HG03469 (cell line): Measurements from ENCODE around the gene ASAH2B.
A peak's percentile ranks its signal among the peaks of the same experiment; 100 is the strongest.
"Not testable (repeated sequence)": the region's sequence is repeated elsewhere in the genome, so short reads cannot be mapped to it uniquely, and the experiment has no call there.

Source experiments
- ATAC-seq: cut with Tn5 transposase; IDR thresholded peaks from one replicate; pipeline ENCODE4 v1.9.1; 2021; ENCODE audit warnings: mild to moderate bottlenecking, moderate library complexity, moderate number of reproducible peaks; ENCODE audit not compliant: unreplicated experiment

The ASAH2B gene

DNA sequence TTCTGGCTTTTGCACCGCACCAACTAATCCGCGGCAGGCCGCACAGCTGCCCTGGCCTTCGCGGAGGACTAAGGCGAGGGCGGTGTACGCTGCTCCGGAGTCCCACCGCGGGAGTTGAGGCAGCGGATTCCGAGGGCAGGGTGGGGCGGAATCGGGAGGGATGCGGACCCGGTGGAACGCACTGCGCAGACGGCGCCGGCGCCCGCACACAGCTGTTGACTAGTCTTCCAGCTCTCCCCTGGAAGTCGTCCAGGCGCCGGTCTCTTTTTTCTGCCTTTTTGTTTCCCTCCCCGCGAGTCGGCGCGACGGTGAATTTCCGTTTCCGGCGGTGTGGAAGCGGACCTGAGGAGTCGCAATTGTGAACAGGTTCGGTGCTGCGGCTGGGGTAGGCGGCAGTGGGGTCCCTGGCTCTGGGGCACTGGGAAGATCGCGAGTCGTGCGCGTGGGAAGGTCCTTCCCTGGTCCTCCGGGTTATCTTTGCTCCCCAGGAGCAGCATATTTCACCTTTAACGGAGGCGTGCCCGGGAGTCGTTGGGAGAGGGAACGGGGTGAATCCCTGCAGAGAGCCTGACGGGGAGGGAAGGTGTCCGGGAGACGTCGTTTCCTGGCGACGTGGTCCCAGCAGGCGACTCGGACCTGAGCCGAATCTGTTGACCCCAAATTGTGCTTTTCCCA, at the start of gene ASAH2B:
TSS of gene ASAH2B (plus strand) at position 319 of the 675 bp plus-strand sequence. CDS start 5,195 bp downstream, outside the sequence.
- ATAC-seq, result peak; percentile 41

DNA sequence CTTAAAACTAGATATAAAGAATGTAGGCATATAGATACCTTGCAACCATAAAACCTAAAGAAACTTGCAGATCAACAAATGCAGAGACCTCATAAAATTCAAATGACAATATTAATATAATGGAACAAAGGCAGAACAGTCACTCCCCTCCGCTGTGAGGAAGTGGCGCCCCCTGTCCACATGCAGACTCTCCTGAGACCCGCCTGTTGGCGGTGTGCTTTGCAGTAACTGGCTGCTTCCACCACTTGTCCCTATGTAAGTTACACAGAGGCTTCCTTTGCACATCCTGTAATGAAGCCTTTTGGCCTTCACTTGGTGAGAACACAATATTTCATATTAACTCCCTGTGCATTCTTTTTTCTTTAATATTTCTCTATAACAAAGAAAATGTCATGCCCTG, 41.9 kb upstream of the ASAH2B start:
- not testable (repeated sequence) for ATAC-seq

DNA sequence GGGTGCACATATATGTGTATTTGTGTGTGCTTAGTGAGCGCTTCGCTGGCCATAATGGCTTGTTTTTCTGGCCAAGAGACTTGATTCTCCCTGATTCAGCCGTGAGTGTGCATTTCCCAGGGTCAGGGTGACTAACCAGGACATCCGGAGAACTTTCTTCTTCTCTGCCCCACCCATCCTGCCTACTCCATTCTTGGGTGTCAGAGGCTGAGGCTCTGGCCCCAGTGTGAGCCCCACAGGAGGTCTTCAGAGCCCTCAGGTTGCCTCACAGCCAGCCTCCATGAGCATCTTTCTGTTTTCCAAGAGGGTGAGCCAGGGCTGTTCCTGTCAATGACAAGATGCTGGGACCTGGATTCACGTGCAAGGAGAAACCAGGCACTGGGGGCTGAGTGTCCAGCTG, 37.8 kb upstream of the ASAH2B start:
- not testable (repeated sequence) for ATAC-seq

DNA sequence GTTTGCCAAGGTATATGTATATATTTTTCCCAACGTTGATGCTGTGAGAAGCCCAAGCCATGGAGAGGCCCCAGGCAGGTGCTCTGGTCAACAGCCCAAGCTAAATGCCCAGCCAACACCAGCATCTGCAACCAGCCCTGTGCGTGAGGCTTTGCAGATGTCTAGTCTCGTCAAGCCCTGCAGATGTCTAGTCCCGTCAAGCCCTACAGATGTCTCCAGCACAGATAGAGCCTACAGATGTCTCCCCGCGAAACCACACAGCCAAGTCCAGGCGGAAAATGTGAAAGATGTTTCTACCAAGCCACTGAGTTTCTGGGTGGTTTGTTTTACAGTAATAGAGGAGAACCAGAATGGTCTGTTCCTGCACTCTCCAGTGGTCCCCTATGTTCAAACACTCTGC, 36.7 kb upstream of the ASAH2B start:
- not testable (repeated sequence) for ATAC-seq

DNA sequence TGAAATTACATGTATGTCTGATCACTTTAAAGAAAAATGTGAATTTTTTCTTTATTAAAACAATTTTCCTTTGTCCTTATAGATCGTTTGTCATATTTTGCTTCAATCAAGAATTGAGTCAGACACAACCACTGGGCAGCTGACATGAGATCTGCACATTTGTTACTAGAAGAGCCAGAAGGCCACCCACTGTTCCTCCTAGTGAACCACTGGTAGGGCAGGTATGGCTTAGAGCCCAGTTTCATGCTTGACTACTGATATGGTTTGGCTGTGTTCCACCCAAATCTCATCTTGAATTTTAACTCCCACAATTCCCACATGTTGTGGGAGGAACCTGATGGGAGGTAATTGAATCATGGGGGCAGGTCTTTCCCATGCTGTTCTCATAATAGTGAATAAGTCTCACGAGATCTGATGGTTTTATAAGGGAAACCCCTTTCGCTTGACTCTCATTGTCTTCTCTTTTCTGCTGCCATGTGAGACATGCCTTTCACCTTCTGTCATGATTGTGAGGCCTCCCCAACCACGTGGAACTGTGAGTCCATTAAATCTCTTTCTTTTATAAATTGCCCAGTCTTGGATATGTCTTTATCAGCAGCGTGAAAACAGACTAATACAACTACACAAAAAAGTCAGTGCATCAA, 35.2 kb upstream of the ASAH2B start:
- peak; percentile 73 for ATAC-seq

DNA sequence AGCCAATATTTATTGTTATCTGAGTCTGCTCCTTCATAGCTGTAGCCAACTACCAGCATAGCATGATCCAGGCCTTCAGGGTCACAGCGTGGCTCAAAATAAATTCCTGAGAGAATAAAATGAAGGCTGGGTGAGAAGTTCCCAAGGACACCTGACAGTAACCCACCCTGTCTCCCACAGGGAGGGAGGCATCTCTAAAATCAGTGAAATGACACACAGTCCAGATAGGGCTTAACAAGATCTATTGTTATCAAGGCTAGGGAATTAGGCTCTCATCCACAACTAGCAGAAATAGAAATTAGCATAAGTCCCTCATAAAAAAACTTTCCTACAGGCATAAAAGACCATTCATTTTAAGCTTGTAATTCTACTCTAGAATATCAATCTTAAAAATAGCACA, 33.7 kb upstream of the ASAH2B start:
- not testable (repeated sequence) for ATAC-seq

DNA sequence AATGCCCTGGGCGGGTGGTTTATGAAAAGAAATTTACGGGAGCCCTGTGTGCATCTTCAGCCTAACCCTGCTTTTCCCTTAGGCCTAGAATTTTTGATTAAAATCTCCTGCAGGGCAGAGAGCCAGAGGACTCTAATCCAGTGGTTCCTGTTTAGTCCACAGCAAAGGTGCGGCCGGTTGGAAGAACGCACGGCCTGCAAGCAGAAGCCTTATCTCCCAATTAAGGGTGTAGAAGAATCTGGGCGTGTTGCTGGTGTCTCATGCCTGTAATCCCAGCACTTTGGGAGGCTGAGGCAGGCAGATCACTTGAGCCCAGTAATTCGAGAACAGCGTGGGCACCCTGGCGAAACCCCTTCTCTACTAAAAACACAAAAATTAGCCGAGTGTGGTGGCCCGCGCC, 29.5 kb upstream of the ASAH2B start:
- not testable (repeated sequence) for ATAC-seq

DNA sequence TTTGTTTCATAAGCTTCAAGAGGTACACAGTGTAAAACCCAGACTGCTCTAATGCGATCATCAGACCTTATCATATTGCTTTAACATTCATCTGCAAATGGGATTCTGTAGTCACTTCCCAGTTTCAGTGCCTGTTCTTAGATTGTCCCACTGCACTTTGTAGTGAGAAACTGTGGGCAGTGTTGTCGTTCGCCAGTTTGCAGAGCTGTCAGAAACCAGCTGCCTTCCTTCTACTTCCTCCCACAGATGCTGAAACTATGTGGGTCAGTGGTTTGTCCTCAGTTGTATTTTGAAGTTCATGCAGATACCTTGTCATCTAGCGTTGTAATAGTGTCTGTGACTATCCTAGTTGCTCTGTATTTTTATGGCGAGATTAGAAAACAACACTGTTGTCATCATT, 15.9 kb upstream of the ASAH2B start:
- ATAC-seq, result peak; percentile 95

DNA sequence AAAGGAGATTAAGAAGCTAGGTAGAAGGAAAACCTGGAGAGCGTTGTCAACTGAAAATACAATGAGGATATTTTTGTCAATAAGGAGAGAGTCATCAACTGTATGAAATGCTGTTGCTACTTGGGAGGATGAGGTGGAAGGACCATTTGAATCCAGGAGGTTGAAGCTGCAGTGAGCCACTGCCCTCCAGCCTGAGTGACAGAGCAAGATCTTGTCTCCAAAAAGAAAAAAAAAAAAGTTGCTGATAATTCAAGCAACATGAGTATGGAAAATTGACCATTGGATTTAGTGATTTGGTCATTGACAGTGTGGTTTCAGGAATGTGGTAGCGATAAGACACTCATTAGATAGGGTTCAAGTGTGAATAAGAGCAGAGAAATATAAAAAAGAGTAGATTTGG, 11.6 kb upstream of the ASAH2B start:
- not testable (repeated sequence) for ATAC-seq

DNA sequence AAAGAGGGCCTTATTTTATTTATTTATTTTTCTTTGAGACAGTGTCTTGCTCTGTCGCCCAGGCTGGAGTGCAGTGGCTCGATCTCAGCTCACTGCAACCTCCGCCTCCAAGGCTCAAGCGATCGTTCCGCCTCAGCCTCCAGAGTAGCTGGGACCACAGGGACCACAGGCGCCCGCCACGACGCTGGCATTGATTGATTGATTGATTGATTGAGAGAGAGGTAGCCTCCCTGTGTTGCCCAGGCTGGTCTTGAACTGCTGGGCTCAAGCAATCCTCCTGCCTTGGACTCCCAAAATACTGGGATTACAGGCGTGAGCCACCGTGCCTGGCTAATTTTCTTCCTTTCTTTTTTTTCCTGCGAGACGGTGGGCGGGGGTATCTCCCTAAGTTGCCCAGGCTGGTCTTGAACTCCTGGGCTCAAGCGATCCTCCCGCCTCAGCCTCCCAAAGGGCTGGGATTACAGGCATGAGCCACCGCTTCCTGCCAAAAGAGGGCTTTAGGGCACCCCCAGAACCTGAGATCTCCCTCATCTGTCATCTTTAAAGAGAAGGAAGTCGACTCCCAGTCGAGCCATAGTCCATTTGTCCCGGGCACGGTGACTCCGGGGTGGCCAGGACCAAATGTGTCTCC, 634 bp upstream of the ASAH2B start:
- peak; percentile 8 for ATAC-seq

DNA sequence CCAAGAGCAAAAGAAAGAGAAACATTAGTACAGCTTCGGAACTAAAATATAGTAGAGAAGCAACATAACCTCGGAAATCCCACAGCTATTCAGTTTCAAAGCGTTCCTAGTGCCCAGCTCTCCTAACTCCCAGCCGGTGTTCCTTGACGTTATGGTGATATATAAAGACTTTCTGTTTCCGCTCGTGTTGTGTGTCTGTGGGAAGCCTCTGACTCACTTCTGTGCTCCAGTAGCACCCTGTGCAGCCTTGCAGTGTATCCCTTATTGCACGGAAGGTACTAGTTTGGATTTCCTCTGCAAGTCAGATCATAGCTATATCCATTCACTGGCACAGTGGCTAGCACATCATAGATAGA, 535 bp downstream of the ASAH2B start:
- ATAC-seq, result peak; percentile 41

DNA sequence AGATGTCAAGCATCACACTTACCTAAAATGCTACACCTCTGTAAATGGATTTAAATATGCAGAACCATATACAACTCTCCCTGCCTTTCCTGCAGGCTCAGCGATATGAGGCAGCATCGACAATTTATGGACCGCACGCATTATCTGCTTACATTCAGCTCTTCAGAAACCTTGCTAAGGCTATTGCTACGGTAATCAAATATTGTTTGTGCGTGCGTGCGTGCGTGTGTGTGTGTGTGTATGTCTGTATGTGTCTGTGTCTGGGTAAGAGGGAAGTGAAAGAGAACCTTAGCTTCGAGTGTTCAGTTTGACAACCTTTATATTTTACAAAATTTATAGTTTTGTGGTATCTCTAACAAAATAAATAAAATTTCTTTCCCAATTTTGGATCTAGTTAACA, 3.1 kb downstream of the ASAH2B start:
- ATAC-seq, result not testable (repeated sequence)

DNA sequence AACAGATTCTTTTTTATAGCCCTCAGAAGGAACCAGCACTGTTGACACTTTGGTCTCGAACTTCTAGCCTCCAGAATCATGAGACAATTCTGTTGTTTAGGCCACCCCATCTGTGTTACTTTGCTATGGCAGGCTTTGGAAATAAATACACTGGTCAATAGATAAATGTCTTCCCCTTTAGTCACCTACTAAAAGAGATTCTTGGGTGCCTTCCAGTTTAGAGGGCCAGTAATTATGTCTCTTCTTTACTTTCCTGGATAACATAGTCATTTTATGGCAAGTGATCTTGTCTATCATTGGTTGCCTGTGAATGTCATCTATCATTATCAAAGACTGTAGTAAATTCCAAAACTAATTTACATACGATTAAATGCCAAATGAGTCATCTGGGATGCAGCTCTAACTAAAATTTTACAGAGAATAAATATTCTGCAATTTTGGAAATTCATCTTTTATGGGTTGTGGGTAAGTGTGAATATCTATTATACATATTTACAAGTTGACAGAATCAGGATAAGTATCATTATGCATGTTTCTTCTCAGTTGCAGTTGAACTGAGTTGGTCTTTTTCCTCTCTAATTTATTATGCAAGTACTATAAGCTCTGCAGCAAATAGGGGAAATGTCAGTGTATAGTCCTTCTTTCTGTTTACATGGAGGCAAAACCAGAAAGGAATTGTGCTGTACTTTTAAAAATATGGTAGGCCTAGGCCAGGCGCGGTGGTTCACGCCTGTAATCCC, 27.2 kb downstream of the ASAH2B start:
- not testable (repeated sequence) for ATAC-seq

DNA sequence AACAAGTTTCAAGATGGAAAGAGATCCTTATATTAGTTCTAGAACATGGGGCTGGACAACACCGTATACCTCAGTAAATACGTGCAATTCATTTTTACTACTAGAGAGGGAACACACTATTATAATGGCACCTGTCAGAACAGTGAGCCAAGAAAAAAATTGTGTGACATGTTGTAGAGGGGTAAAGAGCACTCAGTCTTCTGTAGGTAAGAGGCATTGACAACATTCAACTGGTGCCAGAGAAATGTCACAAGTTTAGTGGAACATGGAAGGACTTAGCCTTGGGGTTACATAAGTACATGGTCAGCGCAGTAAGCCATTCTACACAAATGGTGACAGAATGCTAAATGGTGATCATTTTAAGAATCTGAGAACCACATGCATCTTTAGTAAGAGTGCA, 32.3 kb downstream of the ASAH2B start:
- not testable (repeated sequence) for ATAC-seq

DNA sequence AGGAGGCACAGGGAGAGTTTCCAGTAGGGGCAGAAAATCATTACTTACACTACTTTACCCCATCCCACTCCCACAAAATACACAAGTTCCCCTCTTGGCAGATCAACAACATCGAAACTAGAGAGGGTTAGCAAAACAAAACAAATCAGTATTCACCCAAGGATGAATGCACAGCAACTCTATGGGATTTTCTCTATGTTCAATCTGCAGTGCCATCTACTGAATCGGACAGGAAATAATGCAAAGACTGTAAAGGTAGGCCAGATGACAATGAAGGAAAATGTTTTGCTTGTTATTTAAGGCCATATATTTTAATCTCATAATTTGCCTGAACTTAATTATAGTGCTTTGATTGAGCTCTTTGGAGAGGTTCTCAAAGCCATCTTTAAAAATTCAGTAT, 35.1 kb downstream of the ASAH2B start:
- ATAC-seq, result not testable (repeated sequence)

DNA sequence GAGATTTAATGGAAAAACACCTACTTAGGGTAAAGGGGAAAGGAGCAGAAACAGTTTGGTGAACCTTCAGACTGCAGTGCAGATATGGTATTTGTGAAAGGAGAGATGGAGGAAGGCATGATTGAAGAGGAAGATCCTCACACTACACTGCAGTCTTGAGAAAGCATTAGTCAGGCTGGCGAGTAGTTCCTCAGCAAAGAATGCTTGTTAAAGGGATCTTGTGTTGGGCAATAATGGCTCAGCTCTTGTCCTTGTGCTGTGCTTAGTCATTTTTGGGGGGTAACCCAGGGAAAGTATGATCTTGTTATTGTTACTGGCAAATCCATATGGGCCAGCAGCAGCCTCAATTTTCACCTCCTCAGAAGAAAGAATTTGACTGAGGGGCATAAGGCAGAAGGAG, 40.3 kb downstream of the ASAH2B start:
- not testable (repeated sequence) for ATAC-seq

DNA sequence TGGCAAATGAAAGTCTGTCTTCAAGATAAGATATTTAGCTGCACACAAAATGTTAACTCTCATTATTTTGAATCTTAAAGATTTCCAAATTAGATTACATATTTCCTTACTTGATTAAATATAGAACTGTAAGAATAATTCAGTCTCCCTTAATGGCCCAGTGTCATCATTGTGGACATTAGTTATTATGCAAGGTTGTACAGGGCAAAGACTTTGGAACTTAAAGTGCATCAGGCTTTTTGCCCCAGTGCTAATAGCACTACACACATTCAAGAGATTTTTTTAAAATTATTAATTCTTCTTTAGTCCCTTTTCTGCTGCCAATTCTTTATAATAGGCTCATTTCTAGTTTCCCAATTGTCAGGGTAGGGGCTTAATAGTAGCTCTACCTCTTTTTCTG, 42.3 kb downstream of the ASAH2B start:
- ATAC-seq, result not testable (repeated sequence)

DNA sequence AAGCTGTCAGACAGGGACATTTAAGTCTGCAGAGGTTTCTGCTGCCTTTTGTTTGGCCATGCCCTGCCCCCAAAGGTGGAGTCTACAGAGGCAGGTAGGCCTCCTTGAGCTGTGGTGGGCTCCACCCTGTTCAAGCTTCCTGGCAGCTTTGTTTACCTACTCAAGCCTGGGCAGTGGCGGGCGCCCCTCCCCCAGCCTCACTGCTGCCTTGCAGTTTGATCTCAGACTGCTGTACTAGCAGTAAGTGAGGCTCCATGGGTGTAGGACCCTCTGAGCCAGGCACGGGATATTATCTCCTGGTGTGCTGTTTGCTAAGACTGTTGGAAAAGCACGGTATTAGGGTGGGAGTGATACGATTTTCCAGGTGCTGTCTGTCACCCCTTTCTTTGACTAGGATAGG, 48.2 kb downstream of the ASAH2B start:
- ATAC-seq, result not testable (repeated sequence)

DNA sequence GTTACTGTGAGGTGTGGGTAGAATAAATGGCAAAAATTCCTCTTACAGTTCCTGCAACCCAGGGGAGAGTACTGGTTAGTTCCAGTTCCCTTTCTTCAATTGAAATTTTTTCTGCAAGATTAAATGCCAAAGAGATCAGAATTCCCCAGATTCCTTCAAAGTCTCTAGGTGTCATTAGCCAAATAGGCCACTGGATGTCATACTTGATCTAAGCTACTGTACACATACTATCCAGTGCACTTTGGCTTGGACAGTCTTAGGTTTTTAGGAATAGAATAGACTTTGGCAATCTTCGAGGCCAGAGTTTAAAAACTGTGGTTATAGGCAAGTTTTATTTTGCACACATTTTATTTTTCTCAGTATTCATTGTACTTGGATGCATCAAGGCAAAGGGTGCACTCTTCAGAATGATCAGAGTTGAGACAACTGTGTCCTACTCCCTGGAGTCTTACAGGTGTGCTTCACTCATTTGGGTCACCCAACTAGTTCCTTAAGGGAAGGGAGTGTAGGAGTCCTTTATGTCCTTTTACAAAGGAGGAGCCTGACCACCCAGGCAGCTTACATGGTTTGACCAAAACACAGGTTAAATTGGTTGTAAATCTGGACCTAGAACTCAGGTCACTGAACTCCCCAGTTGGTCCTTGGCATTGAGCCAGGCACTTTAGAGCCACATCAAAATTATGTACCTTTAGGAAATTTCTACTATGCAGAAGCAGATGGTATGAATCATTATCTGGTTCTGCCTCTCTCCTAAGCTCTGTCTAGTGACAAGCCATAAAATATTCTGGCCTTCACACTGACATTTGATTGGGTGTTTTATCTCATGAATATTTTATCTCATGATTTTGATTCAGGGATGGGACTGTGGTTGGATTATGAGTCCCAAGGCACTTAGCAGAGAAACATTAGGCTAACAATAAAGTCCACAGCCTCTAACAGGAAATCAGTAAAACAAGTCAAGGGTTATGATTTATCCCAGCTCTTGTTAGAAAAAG, 49.5 kb downstream of the ASAH2B start:
- ATAC-seq, result no peak

DNA sequence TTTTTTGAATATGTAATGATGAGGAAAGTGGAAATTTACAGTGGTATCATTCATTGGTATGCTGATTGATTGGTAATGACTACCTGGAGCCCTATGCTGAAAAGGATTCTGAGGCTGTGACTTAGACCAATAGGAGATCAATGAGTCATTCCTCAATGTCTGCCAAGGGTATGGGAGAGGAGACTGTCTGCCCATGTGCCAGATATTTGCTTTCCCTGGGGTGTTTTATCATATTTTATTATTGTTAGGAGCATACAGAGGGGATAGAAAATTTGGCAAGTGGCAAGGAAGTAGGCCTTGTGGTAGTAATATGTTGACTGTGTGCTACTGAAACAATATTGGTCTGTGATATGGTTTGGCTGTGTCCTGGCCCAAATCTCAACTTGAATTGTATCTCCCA, 54.8 kb downstream of the ASAH2B start:
- no peak for ATAC-seq
